Stimulated activated CD8-positive, alpha-beta memory T cell treated with anti-CD3 and anti-CD28 coated beads, Interleukin-15, amount 100 ng/mL, for 1 hour (primary cell): Measurements from ENCODE around the gene LGR6.
"Not testable (repeated sequence)": the region's sequence is repeated elsewhere in the genome, so short reads cannot be mapped to it uniquely, and the experiment has no call there.

ENCODE experiments used
- DNase-seq: peaks from one replicate; pipeline ENCODE4 v3.0.0-alpha.2; 2020; ENCODE audit warnings: low read depth

Gene LGR6

DNA sequence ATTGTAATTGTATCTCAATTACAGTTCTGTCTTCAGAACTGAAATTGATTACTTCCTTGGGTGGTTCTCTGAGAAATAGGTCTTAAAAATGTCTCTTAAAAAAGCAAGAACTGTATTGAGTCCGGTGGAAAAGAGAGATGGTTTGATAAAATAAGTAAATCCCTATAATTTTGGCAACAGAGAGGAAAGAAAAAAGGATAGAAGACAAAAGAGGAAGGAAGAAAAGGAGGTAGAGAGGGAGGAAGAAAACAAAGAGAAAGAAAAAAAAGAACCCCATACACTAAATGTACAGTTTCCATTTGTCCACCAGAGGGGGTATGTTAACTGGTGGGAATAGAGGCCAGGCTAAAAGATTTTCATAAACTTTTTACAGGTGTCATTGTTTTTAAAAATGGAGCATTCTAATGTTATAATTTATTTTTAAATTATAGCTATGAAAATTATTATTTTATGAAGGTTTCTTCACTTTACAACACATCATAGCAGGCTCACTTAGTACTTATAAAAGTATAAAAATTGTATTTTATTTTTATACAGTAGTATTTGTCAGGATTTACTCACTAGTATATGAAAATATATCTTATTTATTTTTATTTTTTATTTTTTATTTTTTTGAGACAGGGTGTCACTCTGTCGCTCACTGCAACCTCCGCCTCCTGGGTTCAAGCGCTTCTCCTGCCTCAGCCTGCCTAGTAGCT is 150.2 kb downstream of the LGR6 start:
- DNase-seq: no peak

DNA sequence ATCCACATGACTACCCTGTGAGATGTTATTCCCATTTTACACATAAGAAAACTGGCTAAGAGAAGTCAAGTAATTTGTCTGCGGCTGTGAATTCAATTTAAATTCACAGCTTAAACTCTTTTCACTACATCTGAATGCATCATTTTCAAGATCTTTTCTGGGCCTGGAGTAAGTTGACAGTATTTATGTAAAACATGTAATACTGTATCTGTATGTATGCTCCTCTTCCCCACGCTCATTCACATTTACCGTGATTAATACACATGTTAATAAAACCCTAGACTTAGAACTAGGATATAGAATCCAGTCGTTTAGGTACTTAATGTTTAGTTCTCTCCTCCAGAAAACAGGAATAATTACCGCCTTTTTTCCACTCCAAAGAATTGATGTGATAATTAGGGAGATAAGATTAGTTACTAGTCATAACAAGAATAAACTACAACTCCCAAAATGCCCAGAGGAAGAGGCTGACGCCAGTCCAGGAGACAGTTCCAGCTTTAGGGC is 154.5 kb downstream of the LGR6 start:
- no peak for DNase-seq

DNA sequence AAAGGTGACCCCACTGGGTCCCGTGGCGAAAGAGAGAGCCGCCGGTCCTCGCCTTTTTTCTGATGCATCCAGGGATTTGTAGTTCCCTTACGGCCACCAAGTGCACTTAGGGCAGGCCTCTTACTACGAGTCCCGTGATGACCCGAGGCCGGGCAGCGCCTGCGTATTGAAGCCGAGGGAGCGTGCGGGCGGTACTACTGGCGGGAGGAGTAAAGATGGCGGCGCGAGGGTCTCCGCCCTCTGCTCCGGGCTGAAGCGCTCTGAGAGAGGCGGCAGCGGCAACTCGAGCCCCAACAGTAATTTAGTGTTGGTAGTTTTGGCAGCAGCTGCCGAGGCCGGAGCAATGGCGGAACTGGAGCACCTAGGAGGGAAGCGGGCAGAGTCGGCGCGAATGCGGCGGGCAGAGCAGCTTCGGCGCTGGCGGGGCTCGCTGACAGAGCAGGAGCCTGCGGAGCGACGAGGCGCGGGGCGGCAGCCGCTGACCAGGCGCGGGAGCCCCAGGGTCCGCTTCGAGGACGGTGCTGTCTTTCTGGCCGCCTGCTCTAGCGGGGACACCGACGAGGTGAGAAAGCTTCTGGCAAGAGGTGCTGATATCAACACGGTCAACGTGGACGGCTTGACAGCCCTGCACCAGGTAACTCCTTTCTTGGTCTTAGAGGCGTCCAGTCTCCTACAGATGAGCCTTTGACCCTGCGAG is 155.1 kb downstream of the LGR6 start, which contains the start of gene PPP1R12B:
TSS of gene PPP1R12B (plus strand) at position 191 of the 697 bp plus-strand sequence. CDS start at position 344, 153 bp downstream.
- DNase-seq: peak; percentile 88

DNA sequence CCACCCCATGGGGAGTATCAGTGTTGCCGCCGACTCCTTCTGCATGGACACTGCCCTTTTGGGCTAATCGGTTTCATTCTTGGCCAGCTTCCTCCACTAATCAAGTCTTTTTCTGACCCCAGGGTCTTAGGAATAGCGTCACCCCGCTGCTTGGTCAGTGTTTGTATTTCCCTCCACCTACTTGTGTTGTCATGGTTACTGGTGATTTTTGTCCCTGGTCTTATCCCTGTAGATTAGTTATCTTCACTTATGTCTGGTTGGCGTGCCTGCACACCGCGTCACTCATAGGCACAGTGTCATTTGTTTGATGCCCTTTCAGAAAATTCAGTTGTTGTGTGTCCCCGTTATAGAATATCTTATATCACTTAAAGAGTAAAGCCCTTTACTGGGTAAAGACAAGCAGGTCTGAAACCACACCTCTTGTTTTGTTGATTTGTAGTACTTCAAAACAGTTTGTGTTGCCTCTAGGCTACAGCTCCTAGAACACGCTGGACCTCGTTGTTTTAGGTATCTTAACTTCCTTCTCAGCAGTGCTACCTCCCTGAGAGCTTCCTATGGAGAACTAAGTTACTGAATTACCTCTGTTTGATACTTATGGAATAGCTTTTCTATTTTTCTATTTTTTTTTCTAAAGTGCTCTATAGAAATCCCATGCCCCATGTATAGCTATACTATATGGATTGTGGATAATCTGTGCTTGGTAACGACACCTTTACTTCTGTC is 155.8 kb downstream of the LGR6 start:
- DNase-seq: no peak

DNA sequence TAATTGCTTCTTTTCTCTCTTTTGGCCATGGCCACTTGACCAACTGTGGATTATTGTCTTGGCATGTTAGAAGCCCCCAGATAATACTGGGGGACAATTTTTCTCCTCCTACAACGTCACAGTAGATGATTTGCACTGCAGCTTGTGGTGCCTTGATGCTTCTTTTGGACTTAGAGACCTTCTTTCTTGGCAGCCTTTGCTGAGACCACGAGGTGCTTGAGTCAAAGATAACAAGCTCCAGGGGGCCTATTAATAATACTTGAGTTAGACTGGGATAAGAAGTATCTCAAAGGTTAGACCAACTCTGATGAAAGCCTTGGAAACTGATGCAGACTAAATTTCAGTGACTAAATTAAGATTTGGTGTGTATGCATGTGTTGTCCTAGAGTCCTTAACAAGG is 158.1 kb downstream of the LGR6 start:
- DNase-seq: no peak

DNA sequence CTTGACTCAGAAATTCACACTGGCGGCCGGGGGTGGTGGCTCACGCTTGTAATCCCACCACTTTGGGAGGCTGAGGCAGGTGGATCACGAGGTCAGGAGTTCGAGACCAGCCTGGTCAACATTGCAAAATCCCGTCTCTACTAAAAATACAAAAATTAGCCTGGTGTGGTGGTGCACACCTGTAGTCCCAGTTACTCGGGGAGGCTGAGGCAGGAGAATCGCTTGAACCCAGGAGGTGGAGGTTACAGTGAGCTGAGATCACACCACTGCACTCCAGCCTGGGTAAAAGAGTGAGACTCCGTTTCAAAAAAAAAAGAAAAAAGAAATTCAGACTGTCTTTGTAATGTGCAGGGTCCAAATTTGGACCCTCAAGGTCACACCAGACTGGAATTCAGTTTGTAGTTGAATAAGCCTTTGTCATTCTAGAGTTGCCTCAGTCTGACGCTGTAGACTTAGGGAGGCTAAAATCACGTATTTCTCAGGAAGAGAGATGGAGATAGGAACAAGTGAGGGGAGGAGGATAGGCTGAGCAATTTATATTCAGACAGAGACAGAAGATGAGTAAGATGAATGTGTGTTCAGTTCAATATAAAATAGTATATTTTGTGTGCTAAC is 159.1 kb downstream of the LGR6 start:
- DNase-seq: not testable (repeated sequence)

DNA sequence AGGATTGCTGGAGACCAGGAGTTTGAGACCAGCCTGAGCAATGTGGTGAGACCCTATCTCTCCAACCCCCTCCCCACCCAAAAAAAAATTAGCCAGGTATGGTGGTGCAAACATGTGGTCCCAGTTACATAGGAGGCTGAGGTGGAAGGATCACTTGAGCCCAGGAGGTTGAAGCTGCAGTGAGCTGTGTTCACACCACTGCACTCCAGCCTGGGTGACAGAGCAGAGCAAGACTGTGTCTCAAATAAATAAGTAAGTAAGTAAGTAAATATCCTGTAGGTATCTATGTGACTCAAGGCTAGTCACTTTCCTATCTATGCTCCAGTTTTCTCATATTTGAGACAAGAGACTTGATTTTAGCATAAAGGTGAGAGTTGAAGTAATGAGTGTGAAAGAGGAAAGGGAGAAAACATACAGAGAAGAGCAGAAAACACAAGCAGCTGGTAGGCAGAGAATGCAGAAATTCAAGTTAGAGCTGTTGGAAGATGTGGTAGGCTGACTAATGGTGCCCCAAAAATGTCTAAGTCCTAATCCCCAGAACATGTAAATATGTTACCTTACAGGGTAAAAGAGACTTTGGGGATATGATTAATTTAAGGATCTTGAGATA is 162.4 kb downstream of the LGR6 start:
- DNase-seq: no peak

DNA sequence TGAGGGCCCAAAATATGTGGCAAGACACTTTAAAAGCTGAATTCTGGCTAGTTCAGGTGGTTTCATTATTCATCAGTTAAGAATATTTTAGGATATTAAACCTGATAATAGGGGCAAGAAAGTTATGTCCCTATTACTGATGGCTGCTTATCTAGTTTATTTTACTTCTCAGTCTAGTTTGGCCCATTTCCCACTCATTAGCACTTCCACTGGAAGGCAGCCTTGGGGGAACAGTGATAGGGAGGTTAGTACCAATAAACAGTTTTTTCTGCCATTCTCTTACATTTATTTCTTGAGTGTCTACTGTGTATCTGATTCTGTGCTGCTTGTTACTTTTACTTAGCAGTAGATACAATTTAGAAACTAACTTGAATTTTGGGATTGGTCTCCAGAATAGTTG is 163.9 kb downstream of the LGR6 start:
- DNase-seq: no peak

DNA sequence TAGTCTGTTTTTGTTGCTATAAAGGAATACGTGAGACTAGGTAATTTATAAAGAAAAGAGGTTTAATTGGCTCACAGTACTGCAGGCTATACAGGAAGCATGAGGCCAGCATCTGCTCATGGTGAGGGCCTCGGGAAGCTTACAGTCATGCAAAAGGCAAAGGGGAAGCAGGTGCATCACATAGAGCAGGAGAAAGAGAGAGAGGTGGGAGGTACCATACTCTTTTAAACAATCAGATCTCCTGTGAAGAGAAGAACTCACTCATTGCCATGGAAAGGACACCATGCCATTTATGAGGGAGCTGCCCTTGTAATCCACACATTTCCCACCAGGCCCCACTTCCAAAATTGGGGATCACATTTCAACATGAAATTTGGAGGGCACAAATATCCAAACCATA is 167.6 kb downstream of the LGR6 start:
- DNase-seq: no peak

DNA sequence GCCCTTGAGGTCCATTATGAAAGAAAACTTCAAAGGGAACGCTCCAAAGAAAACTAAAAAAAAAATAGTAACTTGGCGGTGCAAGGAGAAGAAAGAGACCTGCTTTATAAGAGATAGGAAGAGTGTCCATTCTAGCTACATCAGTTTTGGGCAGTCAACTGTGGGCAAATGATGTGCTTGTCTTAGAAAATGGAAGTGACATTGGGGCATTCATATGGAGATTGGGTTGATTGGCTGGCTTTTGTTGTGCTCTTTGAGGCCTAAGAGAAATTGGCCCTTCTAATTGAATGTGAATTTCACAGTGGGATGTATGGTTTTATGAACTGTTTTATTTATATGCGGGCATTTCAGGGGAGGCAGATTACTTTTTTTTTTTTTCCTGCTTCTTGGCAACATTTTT is 168.1 kb downstream of the LGR6 start:
- no peak for DNase-seq

DNA sequence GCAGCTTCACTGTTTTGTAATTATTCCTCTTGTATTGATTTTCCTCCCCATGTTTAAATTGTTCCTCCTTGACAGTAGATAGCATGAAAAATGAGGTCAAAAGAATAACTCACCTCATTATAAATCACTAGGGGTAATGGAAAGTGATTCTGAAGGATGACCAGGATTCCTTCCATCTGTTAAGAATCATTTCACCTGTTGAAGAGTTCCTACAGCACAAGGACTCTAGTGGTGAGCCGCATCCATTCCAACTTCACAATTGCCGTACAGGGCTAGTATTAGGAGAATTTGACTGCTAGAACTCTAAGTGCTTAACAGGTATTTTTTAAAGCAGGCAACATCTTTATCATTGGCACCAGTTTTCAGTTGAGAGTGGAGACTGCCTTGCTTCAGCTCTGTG is 168.6 kb downstream of the LGR6 start:
- DNase-seq: no peak

DNA sequence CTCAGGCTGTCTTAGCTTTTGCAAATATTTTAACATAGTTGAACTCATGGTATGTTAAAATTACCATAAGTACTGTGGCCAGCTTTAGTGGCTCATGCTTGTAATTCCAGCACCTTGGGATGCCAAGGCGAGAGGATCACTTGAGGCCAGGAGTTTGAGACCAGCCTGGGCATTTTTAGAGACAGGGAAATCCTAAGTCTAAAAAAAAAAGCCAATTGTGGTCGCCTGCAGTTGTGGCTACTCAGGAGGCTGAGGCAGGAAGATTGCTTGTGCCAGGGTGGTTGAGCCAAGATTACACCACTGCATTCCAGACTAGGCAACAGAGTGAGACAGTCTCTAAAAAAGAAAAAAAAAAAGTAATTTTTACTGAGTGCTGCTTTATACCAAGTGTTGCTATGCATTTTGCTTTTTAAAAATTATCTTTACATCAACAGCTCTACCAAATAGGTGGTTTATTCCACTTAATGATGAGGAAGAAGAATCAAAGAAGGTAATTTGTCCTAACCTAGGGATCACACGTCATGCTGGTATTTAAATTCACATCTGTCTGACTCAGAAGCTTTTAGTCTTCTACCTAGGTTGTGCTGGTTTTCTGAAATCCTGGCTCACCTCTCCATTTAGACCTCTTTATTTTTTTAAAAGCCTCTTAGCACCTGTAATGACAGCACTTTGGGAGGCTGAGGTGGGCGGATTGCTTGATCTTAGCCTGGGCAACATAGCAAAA is 171.7 kb downstream of the LGR6 start:
- no peak for DNase-seq

DNA sequence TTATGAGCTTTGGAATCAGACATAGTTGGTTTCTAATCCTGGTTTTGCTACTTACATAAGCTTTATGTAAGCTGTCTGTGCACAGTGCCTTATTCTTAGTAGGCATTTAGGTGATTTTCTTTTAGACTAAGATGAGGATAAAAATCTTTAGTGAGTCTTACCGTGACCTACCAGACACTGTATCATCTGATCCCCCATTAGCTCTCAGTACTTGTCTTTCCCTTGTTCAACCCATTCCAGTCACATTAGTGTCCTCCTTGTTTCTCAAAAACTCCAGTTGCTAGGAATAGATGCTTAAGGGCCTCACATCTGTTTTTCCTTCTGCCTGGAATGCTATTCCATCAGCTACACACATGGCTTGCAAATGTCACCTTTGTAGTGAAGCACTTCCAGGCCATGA is 173.7 kb downstream of the LGR6 start:
- no peak for DNase-seq
